Cardiac fibroblast (primary cell): ENCODE measurements around the gene CRY1.

Experiments
- DNase-seq, 2 donors: peaks; one replicate each; pipeline versions ENCODE4 v3.0.0 to v3.0.0-alpha.2; 2010; ENCODE audit warnings: low read depth in 2 of 2
- H3K4me3 ChIP-seq, 2 donors: replicated peaks in 1 of 2; 1 replicate in 1 of 2; 2 replicates in 1 of 2; pipeline ENCODE4 v1.5.1; 2011; ENCODE audit warnings: low read depth in 2 of 2, low read length in 2 of 2, mild to moderate bottlenecking in 2 of 2, moderate library complexity in 1 of 2
- TF ChIP-seq, protein P1 (sequence below): IDR thresholded peaks from one replicate; pipeline ENCODE4 v1.5.1; 2011; ENCODE audit warnings: low read depth, mild to moderate bottlenecking, low read length, inconsistent platforms

The CRY1 gene

GRCh38 chr12:107091989-107092641 is 1.2 kb downstream of the CRY1 start:
- TF ChIP-seq, protein P1, sequence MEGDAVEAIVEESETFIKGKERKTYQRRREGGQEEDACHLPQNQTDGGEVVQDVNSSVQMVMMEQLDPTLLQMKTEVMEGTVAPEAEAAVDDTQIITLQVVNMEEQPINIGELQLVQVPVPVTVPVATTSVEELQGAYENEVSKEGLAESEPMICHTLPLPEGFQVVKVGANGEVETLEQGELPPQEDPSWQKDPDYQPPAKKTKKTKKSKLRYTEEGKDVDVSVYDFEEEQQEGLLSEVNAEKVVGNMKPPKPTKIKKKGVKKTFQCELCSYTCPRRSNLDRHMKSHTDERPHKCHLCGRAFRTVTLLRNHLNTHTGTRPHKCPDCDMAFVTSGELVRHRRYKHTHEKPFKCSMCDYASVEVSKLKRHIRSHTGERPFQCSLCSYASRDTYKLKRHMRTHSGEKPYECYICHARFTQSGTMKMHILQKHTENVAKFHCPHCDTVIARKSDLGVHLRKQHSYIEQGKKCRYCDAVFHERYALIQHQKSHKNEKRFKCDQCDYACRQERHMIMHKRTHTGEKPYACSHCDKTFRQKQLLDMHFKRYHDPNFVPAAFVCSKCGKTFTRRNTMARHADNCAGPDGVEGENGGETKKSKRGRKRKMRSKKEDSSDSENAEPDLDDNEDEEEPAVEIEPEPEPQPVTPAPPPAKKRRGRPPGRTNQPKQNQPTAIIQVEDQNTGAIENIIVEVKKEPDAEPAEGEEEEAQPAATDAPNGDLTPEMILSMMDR = peak; percentile 72
- DNase-seq = peak; percentile 97
- H3K4me3 ChIP-seq = peak overlapping the region; percentile 73 to 98

DNA sequence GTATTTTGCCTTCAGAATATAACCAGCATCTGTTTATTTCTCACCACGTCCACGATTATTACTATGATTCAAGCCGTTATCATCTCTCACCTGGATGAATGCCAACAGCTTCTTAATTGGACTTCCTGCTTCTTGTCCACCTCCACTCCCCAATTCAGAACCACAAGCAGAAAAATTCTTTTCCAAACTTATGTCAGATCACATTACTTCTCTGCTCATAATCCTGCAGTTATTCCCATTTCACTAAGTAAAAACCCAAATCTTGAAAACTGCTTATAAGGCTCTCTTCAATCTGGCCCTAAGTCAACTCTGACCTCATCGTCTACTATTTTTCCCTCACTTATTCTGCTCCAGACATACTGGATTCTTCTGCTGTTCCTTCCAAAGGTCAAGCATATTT is 2.0 kb downstream of the CRY1 start:
- peak; percentile 82 to 85 for DNase-seq
- TF ChIP-seq, protein P1 = no peak
- peak overlapping the region; percentile 9 to 31 for H3K4me3 ChIP-seq

GRCh38 chr12:107090711-107091110 is 2.6 kb downstream of the CRY1 start:
- peak overlapping the region; percentile 9 to 31 for H3K4me3 ChIP-seq
- no peak for DNase-seq
- TF ChIP-seq, protein P1 = no peak

DNA sequence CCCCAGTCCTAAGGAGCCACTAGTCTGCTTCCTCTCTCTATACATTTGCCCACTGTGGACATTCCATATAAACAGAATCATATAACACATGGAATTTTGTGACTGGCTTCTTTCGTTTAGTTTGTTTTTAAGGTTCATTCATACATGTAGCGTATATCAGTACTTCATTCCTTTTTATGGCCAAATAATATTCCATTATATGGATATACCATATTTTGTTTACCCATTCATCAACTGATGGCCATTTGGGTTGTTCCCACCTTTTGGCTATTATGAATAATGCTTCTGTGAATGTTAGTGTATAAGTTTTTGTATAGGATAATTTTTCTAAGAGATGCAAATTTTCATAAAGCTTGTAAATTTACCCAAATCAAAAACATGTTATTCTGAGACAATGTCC is 4.4 kb downstream of the CRY1 start:
- TF ChIP-seq, protein P1 = no peak
- H3K4me3 ChIP-seq = no peak overlapping the region
- no peak for DNase-seq

DNA sequence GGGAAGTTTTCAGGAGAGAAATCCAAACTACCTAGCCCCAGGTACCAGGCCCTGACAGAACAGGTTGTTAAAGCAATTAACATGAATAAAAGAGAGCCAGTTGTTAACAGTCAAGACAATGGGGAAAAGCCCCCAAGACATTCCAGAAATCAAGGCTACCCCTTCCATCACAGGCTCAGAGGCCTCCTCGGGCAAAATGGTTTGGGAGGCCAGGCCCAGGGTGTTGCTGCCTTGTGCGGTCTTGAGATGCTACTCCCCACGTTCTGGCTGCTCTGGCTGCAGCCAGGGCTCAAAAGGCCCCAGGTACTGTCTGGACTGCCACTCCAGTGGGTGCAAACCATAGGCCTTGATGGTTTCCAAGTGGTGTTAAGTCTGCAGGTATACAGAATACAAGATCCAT is 7.0 kb downstream of the CRY1 start:
- no peak for DNase-seq
- no peak overlapping the region for H3K4me3 ChIP-seq
- TF ChIP-seq, protein P1 = no peak

GRCh38 chr12:107081778-107082177 is 11.6 kb downstream of the CRY1 start:
- no peak overlapping the region for H3K4me3 ChIP-seq
- TF ChIP-seq, protein P1 = no peak
- no peak for DNase-seq

DNA sequence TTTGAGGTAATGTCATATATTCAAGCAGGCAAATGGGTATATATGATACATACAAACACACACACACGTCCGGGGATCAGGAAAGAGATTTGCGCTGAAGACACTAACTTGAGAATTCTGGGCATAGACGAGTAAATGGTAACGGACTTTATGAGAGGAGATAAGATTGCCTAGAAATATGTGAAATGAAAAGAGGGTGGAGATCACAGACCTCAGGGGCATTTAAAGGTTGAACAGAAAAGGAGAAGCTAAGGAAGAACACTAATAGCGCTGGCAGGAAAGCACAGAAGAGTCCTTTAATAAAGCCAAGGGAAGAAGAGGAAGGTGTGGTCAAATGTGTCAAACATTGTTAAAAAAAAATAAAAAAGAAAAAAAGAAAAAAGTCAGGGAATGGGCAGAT is 13.1 kb downstream of the CRY1 start:
- H3K4me3 ChIP-seq = no peak overlapping the region
- TF ChIP-seq, protein P1 = no peak
- DNase-seq = no peak
